A549 (cell line): ENCODE results near the gene DNHD1.

ENCODE experiments used
- BHLHE40 ChIP-seq: IDR thresholded peaks from 2 replicates; pipeline ENCODE4 v1.6.1; 2012; ENCODE audit warnings: low read depth, low read length, inconsistent platforms
- CEBPB ChIP-seq, 2 experiments: fragments of >200 bp in 1 of 2; sonication (Bioruptor Twin) in 1 of 2; formaldehyde crosslinking in 1 of 2; IDR thresholded peaks; 2 replicates each; pipeline ENCODE4 v1.6.1; 2012 to 2016
- CHD2 ChIP-seq: fragments of 150-350 bp; IDR thresholded peaks from 2 replicates; pipeline ENCODE4 v1.6.1; 2014; ENCODE audit warnings: low read length; ENCODE audit not compliant: partially characterized antibody
- CTCF ChIP-seq: fragments of >200 bp; sonication (Bioruptor Twin); formaldehyde crosslinking; IDR thresholded peaks from 3 replicates; pipeline ENCODE4 v1.5.1; 2016
- E2F6 ChIP-seq: IDR thresholded peaks from 2 replicates; pipeline ENCODE4 v1.6.1; 2012; ENCODE audit warnings: low read depth, borderline replicate concordance
- EHMT2 ChIP-seq: fragments of 200-600 bp; sonication (generic); IDR thresholded peaks from 2 replicates; pipeline ENCODE4 v1.6.1; 2016; ENCODE audit warnings: antibody characterized with exemption, low read depth, mild to moderate bottlenecking, moderate library complexity
- HMGXB4 ChIP-seq: fragments of 250-450 bp; sonication (Bioruptor Pico); IDR thresholded peaks from 2 replicates; pipeline ENCODE4 v1.5.0; 2021; ENCODE audit warnings: mild to moderate bottlenecking, moderate library complexity, borderline replicate concordance
- POLR2A ChIP-seq: IDR thresholded peaks from 2 replicates; pipeline ENCODE4 v1.6.1; 2012; ENCODE audit warnings: mild to moderate bottlenecking, low read length
- RAD21 ChIP-seq, 2 experiments: fragments of >200 bp in 1 of 2; sonication (Bioruptor Twin) in 1 of 2; formaldehyde crosslinking in 1 of 2; IDR thresholded peaks in 1 of 2; conservative IDR thresholded peaks in 1 of 2; 2 replicates in 1 of 2; 3 replicates in 1 of 2; pipeline ENCODE4 v1.6.1; 2012 to 2018; ENCODE audit warnings: inconsistent platforms in 1 of 2
- REST ChIP-seq: fragments of 200-600 bp; sonication (generic); IDR thresholded peaks from 2 replicates; pipeline ENCODE4 v1.6.1; 2016; ENCODE audit warnings: antibody characterized with exemption, mild to moderate bottlenecking, moderate library complexity
- RNF2 ChIP-seq: fragments of 200-600 bp; sonication (generic); IDR thresholded peaks from 2 replicates; pipeline ENCODE4 v1.6.1; 2016; ENCODE audit warnings: low read depth, mild to moderate bottlenecking, antibody characterized with exemption, moderate library complexity, borderline replicate concordance
- SMC3 ChIP-seq: fragments of >200 bp; sonication (Bioruptor Twin); formaldehyde crosslinking; IDR thresholded peaks from 3 replicates; pipeline ENCODE4 v1.6.1; 2018; ENCODE audit warnings: inconsistent platforms
- ZFP36 ChIP-seq: fragments of 450-650 bp; IDR thresholded peaks from 2 replicates; pipeline ENCODE4 v1.6.1; 2014; ENCODE audit warnings: borderline replicate concordance; ENCODE audit not compliant: partially characterized antibody

- peak; percentile 41 for TF ChIP-seq CTCF
- TF ChIP-seq POLR2A: peak; percentile 96
- no peak for TF ChIP-seq ZFP36
- TF ChIP-seq CEBPB (IDR thresholded peaks at IDR 0.05): no peak
- 0 out of 2 replicates have a peak, but pooled peaks have one; percentile 52 for TF ChIP-seq RNF2
- peak; percentile 30; the same call in 1 of the 2 replicates for TF ChIP-seq E2F6
- TF ChIP-seq SMC3: no peak
- no peak for TF ChIP-seq BHLHE40
- TF ChIP-seq EHMT2: no peak
- TF ChIP-seq HMGXB4 (CRISPR knock-in tag): no peak
- 0 out of 2 replicates have a peak, but pooled peaks have one; percentile 35 for TF ChIP-seq REST
- TF ChIP-seq CHD2: no peak
- TF ChIP-seq RAD21 (conservative IDR thresholded peaks at IDR 0.05 in 1 of 2, IDR thresholded peaks at IDR 0.05 in 1 of 2): no peak; a peak in 1 of 5 replicates
Observed at GRCh38 chr11:6612213-6613041, 115.3 kb downstream of the DNHD1 start, which contains the start of gene TAF10.
